GM18502 (cell line): Measurements from ENCODE around the gene THUMPD2.

ENCODE experiments used
- ATAC-seq: cut with Tn5 transposase; IDR thresholded peaks from one replicate; pipeline ENCODE4 v1.9.1; 2021; ENCODE audit warnings: mild to moderate bottlenecking; ENCODE audit not compliant: unreplicated experiment, poor library complexity

Gene THUMPD2

DNA sequence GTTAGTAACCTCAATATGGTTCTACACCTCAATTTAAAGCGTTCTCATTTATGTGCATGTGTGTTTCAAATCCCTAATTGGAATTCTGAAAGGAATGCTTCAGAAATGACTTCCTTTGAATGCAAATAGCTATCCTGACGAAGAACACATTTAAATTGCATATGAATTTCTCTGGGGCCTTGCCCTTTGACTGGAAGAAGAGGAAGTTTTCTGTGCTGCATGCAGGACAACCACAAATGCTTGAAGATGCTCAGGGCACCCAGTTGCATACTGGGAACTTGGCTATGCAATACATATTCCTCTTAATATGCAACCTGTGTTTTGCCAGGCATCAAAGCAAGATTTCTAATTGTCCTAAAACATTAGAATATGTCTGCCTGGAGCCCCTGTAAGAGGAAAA is 58.1 kb downstream of the THUMPD2 start:
- no peak for ATAC-seq

DNA sequence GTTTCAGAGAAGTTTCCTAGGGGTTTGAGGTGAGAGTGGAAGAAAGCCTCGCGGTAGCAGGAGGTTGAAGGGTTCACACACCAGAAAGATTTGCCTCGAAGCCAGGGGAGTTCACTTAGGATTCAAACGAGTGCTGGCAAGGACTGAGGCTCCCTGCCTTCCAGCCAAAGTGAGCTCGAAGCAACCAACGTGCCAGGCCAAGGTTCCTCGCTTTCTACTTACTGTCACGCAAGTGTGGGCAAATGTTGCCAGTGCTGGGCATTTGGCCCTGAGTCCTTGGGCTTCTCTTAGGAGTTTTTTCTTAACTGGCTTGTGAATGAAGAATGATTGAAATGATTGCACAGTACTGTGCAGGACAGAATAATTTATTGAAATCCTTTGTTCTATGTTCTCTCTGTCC is 59.7 kb downstream of the THUMPD2 start:
- ATAC-seq, result no peak

DNA sequence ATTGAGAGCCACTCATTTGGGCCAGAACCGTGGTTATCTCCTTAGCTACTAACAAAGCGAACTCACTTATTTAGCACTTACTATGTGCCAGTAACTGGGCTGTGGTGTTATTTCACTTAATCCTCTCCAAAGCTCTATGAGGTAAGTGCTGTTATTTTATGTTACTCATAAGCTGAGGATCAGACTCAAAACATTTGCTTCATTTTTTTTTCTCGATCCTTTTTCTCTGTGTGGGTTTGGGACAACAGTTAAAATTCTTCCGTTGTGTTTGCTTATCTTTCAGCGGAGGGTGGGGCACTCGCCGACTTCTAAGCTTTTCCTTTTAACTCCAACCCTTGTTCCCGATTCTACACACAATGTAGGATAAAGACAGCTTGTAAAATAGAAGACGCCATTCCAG is 60.6 kb downstream of the THUMPD2 start:
- no peak for ATAC-seq

DNA sequence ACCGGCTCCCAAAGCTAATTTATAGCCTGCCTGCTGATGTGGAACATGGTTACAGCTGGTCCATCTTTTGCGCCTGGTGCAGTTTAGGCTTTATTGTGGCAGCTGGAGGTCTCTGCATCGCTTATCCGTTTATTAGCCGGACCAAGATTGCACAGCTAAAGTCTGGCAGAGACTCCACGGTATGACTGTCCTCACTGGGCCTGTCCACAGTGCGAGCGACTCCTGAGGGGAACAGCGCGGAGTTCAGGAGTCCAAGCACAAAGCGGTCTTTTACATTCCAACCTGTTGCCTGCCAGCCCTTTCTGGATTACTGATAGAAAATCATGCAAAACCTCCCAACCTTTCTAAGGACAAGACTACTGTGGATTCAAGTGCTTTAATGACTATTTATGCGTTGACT is 62.0 kb downstream of the THUMPD2 start:
- no peak for ATAC-seq

DNA sequence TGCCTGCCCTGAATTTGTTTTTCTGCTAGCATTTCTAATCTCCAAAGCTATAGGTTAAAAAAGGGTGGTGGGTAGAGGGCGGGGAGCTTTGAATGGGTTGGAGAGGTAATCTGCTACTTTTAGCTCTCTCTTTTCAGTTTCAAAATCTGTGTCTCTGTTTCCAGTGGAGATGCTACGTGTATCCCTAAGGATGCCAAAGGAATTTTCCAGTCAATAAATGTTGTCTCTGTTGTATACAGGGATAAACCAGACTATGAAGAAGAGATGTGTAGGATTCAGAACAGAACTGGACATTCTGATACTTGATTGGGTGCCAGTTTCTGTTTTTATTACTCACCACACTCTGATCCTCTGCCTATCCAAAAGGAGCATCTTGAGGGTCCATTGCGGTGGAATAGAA is 63.2 kb downstream of the THUMPD2 start:
- ATAC-seq, result no peak

DNA sequence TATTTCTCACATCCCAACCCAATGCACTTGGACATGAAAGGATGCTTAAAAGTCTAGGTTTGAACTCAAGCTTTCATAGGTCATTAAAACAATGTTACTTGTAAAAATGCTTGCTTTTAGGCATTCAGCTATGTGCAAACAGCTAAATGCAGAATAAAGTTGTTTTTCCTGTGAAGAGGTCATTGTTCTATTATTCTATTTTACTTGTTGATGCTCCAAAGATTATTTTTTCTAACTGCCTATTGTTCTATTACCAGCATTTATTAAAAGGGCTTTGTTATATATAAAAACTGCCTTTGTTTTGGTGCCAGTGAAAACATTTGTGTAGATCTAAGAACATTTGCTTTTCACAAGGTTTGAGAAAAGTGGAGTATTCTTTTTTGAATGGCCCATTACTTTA is 64.0 kb downstream of the THUMPD2 start:
- no peak for ATAC-seq

DNA sequence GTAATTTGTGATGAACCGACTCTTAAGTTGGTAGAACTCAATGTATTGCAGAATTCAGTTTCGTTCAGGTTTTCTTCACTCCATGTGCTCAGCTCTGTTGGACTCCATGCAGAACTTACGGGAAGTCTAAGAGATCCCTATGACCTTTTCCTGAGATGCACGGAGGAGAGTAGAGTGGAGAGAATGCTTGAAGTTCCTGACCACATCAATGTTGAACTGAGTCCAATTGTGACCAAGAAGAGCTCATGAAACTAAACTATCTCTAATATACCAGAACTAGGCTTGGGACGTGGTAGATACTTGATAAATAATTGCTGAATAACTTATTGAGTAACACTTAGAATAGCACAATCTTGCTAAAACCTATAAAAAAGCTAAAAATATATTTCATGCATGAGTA is 66.1 kb downstream of the THUMPD2 start:
- ATAC-seq, result no peak

DNA sequence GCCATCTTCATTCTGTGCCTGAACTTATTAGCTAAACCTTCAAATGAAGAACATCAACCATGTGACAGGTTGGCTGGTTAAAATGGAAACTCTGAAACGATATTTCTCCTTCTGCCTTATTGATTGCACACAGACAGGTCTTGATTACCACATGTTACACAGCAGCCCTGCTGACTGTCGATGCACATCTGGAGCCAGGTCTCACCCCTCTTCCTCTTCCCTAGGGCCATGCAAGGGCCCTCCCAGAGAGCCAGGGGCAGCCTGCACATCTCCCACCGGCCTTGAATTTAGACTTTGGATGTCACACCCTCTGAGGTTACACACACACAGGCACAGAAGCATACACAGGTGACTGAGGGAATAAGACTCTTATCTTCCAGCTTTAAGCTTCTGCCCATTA is 68.3 kb downstream of the THUMPD2 start:
- no peak for ATAC-seq

DNA sequence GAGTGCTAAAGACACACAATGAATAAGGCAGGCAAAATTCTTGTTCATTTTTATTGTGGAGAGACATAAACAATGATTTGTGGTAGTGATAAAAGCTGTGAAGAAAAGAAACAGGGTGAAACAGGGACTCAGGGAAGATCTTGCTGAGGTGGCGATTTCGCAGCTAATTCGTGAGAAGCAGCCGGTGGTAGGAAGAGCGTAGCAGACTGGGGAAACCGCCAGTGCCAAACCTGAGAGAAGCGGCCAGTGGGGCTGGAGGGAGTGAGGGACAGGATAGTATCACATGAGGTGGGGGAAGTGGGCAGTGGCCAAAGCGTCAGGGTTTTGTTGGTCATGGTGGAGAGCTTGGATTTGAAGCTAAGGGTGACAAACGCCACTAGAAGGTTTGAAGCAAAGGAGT is 71.1 kb downstream of the THUMPD2 start:
- ATAC-seq, result no peak

DNA sequence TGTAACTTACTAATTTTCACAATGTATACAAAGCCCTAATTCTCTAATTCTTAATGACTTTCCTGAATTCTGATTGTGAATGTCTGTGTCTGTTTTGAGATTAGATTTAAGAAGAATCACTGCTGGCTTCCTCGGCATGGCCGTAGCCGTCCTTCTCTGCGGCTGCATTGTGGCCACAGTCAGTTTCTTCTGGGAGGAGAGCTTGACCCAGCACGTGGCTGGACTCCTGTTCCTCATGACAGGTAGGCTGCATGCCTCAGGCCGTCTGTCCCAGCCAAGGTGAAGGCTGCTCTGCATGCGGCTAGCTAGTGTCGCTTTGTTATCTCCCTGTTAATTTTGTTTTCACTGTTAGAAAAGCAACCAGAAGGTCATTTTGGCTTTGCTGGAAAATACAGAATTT is 72.1 kb downstream of the THUMPD2 start:
- no peak for ATAC-seq

DNA sequence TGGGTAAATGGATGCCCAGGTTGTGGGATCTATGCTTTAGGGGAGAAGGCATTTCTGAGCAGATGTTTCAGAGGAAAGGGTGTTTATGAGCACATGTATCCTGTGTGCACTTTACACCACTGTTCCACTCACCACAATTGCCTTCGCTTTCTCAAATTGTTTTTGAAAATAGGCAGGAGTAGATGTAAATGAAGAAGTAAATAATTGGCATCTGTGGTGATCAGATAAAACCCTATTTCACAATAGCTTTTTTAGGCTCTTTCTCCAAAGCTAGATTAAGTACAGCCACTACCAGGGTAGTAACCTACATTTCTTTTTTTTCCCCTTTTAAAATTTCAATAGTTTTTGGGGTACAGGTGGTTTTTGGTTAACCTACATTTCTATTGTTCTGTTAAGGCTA is 72.7 kb downstream of the THUMPD2 start:
- no peak for ATAC-seq

DNA sequence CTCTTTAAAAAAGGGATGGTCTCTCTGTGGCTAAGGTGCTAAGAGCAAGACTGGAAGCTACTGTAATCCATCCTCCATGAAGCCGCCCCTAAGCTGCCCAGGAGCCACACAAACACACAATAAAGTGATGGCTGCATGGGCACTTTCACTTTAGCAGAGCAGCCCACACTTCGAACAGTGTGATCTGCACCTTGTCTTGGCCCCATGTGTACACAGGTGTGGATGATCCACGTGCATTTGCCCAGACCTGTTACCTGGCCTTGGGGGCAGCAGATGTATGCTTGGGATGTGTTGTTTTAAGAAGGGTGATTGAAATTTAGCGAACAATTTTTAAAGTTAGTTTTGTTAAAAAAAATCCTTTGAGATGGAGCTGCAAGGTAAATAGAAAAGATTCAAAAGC is 73.4 kb downstream of the THUMPD2 start:
- no peak for ATAC-seq

DNA sequence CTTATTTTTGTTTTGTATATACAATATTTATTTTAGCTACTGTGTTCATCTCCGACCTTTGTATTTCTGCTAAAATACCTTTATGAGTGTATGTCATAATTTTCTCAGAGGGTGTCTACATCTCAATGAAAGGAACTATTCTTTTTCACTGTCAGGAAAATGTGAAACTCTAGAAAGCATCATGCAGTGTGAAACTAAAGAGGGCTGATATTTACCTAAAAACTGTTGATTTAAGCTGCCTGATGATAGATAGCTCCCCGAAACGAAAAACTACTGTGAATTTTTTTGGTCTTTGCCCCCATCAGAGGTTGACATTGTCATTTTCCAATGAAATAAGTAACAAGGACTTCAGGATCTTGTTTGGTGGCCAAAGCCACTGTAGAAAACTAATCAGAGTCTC is 74.5 kb downstream of the THUMPD2 start:
- ATAC-seq, result no peak

DNA sequence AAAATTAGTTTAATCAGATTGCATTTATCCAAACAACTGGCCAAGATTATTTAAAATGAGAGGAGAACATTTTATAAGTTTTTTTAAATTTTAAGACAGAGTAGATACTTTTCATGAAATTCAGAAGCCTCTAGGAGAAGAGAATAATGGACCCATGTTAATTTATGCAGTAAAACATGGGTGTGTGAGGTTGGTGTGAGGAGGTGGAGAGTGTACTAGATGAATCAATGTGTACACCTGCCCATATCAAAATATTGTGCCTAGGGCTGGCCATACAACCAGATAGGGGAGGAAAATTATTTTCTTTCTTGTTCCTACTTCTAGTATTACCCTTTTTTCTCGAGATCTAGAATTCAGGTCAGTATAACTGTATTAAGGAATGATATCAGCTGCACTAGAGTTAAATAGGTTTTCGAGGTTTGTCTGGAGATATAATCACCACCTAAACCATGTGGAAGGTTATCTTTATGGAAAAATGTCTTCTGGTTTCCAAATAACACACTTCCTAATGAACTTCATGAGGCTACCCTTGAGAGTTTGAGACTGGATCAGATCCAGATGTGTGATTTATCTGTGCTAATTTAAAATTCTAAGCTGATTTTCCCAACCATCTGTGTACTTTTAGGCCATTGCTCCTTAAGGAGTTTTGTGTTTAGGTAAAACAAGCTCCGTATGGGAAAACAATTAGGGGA is 75.7 kb downstream of the THUMPD2 start:
- no peak for ATAC-seq

DNA sequence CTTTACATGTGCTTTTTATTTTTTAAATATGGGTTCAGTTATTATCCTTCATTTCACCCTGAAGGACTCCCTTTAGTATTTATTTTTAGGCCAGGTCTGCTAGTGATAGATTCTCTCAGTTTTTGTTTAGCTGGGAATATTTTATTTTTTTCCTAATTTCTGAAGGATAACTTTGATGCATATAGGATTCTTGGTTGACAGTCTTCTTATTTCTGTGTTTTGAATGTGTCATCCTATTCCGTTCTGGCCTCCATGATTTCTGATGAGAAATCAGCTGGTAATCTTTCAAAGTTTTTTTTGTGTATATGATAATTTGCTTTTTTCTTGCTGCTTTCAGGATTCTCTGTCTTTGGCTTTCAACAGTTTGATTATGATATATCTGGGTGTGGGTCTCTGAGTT is 77.9 kb downstream of the THUMPD2 start:
- no peak for ATAC-seq

DNA sequence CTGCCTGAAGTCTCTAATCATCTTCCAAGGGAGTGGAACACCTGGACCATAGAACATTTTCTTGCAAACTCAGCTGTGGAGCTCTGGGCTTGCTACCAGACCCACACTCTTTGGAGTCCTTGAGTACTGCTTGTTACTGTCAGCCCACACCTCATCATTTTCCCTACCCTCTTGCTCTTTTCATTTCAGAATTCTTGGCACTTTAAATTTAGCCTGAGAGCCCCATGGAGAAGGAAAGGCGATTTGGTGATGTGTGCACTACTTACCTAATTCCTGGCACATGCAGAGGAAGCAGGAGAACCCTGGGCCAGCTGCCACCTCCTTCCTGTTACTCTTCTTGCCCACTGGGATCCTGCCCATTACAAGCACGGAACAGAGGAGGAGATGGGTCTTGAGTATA is 81.6 kb downstream of the THUMPD2 start:
- ATAC-seq, result no peak

DNA sequence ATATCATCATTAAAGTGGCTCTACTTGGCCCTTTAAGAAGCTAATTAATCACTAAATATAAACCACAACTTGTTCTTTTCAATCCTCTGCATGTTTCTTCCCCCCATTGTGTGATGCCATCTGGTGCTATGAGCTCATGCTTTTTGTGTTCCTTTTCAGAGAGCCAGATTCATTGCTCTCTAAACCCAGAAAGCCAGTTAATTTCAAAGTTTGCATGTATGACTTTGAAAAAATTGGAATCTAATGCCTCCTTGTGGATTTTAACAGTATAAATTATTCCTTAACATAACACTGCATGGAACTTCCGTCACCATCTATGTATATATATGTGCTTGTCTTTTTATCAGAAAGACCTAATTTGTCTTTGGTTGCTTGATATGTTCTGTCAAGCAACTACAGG is 82.2 kb downstream of the THUMPD2 start:
- ATAC-seq, result no peak

DNA sequence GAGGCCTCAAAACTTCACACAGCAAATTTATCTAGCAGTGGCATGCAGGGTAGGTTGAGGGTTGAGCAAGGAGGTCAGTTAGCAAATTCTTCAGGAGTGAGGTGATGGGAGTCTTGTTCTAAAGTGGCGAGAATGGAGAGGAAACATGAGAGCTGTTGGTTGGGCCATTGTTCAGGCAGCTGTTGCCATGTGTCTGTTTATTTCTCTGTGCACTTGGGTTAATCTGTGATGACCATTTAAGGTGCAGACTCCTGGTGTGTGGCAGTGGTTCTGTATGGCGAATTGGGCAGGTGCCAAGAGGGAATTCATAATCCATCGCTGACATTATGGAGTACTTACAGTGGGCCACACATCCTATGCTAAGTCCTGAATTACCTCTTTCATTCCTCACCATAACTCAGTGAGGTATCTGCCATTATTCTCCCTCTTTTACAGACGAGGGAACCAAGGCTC is 82.9 kb downstream of the THUMPD2 start:
- ATAC-seq, result no peak

DNA sequence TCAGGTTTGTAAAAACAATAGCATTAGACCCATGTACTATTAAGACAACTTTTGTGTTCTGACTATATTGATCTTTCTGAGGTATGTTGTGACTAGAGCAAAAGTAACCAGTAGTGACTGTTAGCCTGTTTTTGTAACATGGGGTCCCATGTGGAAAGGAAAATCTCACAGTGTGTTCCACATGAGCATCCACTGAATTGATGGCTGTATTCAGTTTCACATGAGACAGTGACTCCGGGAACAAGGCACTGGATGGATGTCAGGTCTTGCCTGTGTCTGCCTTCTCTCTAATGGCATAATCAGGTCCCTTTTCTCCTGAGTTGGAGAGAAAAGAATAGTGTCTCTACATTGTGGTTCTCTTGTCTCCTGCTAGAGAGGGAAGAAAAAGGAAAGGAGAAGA is 85.8 kb downstream of the THUMPD2 start:
- no peak for ATAC-seq

DNA sequence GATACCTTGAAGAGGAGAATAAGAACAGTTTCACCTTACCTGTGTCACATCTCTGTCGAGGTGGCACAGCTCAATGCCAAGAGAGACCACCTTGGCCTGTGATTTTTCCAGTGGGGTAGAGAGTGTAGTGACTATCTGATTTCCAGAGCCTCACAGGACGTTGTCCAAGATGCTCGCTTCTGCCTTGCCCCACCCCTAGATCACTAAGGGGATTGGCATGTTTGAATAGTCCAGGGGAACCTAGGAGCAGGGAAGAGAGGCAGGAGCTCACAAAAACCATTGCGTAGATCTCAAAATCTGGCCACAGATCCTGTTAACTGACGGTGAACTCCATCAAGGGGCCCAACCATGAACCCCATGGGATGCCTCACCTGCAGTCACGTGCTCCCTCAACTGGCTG is 89.2 kb downstream of the THUMPD2 start:
- no peak for ATAC-seq

DNA sequence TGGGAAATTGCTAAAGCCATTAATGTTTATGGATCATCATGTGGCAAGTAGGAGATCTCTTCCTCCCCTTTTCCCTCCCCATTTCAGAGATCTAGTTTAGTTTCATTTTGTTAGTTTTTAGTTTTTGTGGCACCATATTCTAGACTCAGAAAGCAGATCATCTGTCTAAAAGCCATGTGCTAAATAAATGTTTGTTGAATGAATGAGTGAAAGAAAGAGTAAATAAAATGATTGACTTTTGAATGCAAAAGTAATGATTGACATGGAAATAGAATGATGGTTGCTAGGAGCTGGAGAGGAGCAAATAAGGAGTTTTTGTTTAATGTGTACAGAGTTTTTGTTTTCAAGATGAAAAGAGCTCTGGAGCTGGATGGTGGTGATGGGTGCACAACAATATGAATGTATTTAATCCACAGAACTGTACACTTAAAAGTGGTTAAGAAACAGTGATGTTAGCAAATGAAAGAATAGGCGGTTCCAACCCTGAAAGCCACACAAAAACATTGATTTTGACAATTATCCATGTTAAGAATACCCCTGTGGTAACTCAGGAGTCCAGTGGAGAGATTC is 89.7 kb downstream of the THUMPD2 start:
- no peak for ATAC-seq

DNA sequence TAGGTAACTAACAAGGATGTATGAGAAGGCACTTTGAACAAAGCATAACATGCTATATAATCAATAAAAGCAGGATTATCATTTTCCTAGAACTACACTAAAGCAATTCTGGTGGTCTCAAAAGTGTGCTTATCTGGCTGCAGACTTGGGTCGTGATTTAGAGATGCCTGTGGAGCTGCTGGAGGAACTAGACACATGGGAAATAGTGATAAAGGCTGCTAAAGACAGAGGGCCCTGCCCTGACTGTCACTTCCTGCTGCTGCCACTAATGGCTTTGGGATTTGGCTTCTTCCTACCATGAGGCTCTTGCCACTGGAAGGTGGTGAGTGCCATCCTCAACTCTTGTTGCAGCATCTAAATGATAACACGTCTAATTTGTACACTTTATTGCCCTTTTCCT is 90.9 kb downstream of the THUMPD2 start:
- ATAC-seq, result no peak
